GM21786 (cell line): ENCODE measurements around the gene PI4K2A.

Experiments
- ATAC-seq: cut with Tn5 transposase; IDR thresholded peaks from one replicate; pipeline ENCODE4 v1.9.1; 2021; ENCODE audit not compliant: unreplicated experiment

PI4K2A gene

GRCh38 chr10:97724341-97724941 lies 84.0 kb downstream of the PI4K2A start:
- no peak for ATAC-seq
